K562 (cell line): Measurements from ENCODE around the gene EPB41L4A. TPM values are rescaled to one million over a fixed set of nuclear protein-coding genes. Genes with fewer than 3 reads are reported as not detected.
A peak's percentile ranks its signal among the peaks of the same experiment; 100 is the strongest.

Experiments
- DIDO1 ChIP-seq: fragments of 450-650 bp; IDR thresholded peaks from 2 replicates; pipeline ENCODE4 v1.6.1; 2016; ENCODE audit warnings: low read depth, missing biosample characterization, missing genetic modification characterization
- FOXP4 ChIP-seq: sonication (generic); formaldehyde crosslinking; IDR thresholded peaks from 2 replicates; pipeline ENCODE4 v1.8.0; 2022; ENCODE audit warnings: mild to moderate bottlenecking, missing genetic modification reagents, borderline replicate concordance
- GABPA ChIP-seq: fragments of 200-800 bp; sonication (Bioruptor generic); conservative IDR thresholded peaks from 2 replicates; pipeline ENCODE4 v1.6.1; 2016; ENCODE audit warnings: low read depth, missing genetic modification characterization, missing compliant biosample characterization
- HCFC1 ChIP-seq: IDR thresholded peaks from 2 replicates; pipeline ENCODE4 v1.6.1; 2012; ENCODE audit warnings: low read depth, low read length, improper control_type of control experiment
- HNRNPLL ChIP-seq: fragments of 200-400 bp; formaldehyde crosslinking; IDR thresholded peaks from 2 replicates; pipeline ENCODE4 v1.6.1; 2017; ENCODE audit warnings: low read length, low read depth, mild to moderate bottlenecking; ENCODE audit not compliant: poor library complexity, severe bottlenecking
- TBL1XR1 ChIP-seq, 2 experiments: IDR thresholded peaks; 2 replicates each; pipeline ENCODE4 v1.6.1; 2012; ENCODE audit warnings: improper control_type of control experiment in 2 of 2, low read length in 2 of 2, mild to moderate bottlenecking in 1 of 2
- ZFP91 ChIP-seq: sonication (generic); formaldehyde crosslinking; IDR thresholded peaks from 2 replicates; pipeline ENCODE4 v1.8.0; 2022; ENCODE audit warnings: mild to moderate bottlenecking, missing genetic modification reagents
- polyA plus RNA-seq, 8 experiments: library from polyadenylated mRNA; depleted of rRNA in 4 of 8; stranded (reverse) in 5 of 8; unstranded in 3 of 8; fragments of >200 nt; fragmentation: Nextera tagmentation in 2 of 8; fragmentation: Illumina TruSeq in 1 of 8; extraction: Ambion mirVana in 2 of 8; extraction: Trizol in 1 of 8; gene quantifications; 2 replicates each; pipeline versions ENCODE4 v1.2.1 to v1.2.3, GENCODE V29; 2011 to 2014; ENCODE audit warnings: inconsistent platforms in 1 of 8, missing spikeins in 1 of 8
- total RNA-seq, 7 experiments: library from RNA; depleted of rRNA in 6 of 7; stranded (reverse); fragments of >200 nt in 6 of 7; fragmentation: Illumina TruSeq in 2 of 7; extraction: Trizol in 2 of 7; gene quantifications; 2 replicates each; pipeline versions ENCODE4 v1.2.1 to v1.2.3, GENCODE V29; 2011 to 2021; ENCODE audit warnings: low replicate concordance in 1 of 7
- TF ChIP-seq, protein P1 (sequence below), 3 experiments: IDR thresholded peaks in 2 of 3; conservative IDR thresholded peaks in 1 of 3; 2 replicates each; pipeline ENCODE4 v1.5.1; 2011 to 2012; ENCODE audit warnings: low read length in 3 of 3, mild to moderate bottlenecking in 3 of 3, control low read depth in 2 of 3, improper control_type of control experiment in 1 of 3, inconsistent platforms in 1 of 3, low read depth in 1 of 3, mixed read lengths in 1 of 3, moderate library complexity in 1 of 3; ENCODE audit not compliant: insufficient read depth in 2 of 3
- TF ChIP-seq, protein P2 (sequence below): sonication (generic); formaldehyde crosslinking; IDR thresholded peaks from 2 replicates; pipeline ENCODE4 v1.9.0; 2022; ENCODE audit warnings: mild to moderate bottlenecking, missing genetic modification reagents
- TF ChIP-seq, protein P3 (sequence below): fragments of 250-450 bp; sonication (Bioruptor Pico); IDR thresholded peaks from 2 replicates; pipeline ENCODE4 v1.4.0; 2020

The EPB41L4A gene
- total and polyA plus RNA-seq, 9 of the 15 experiments (the other 6 are each of a cell fraction or from before 2014, with no cell fraction given) = 0.04 to 0.35 (median 0.12) TPM; not detected in 3

DNA sequence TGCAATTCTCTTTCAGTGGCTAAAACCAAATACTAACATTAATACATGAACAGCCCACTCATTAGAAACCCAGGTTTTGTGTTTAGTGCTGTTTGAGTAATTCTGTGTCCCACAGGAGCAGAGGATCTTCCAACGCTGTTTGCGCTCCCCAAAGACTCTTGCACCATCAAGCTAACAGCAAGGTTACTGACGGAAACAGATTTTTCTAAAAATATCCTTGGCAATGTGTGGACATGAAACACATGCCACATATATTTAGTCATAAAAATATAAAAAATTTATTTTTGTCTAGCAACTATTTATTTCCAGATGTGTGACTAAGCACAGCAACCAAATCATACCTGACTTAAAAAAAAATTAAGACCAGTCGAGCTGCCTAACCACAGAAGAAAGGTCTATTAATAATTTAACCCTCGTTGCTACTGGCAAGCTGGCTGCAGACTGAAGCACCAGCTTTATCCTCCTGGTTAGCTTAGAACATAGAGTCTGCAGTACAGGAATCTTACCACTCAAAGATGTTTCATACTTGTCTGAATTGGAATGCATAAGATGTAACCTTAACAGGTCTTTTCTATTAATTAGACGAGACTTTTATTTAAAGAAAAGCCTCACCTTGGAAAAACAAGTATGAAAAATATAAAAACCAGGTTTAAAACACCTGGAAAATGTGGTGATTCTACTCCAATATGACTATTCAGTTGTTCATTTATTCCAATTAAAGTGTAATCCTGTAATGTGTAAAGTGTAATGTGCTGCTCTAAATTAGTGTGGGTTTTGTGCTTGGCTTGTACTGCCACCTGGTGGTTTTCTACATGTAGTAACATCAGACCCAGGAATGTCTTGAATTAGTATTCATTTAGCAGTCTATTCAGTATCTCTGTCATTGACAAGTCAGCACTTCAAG is 272.5 kb downstream of the EPB41L4A start (continued):
- TF ChIP-seq, protein P1, sequence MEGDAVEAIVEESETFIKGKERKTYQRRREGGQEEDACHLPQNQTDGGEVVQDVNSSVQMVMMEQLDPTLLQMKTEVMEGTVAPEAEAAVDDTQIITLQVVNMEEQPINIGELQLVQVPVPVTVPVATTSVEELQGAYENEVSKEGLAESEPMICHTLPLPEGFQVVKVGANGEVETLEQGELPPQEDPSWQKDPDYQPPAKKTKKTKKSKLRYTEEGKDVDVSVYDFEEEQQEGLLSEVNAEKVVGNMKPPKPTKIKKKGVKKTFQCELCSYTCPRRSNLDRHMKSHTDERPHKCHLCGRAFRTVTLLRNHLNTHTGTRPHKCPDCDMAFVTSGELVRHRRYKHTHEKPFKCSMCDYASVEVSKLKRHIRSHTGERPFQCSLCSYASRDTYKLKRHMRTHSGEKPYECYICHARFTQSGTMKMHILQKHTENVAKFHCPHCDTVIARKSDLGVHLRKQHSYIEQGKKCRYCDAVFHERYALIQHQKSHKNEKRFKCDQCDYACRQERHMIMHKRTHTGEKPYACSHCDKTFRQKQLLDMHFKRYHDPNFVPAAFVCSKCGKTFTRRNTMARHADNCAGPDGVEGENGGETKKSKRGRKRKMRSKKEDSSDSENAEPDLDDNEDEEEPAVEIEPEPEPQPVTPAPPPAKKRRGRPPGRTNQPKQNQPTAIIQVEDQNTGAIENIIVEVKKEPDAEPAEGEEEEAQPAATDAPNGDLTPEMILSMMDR (IDR thresholded peaks at IDR 0.05 in 2 of 3, conservative IDR thresholded peaks at IDR 0.05 in 1 of 3; ENCODE audit: insufficient read depth in 2 of 3, low read depth in 1 of 3, low read length in 3 of 3) = peak; percentile 61 to 85 (median 72); a peak in 5 of 6 replicates
- no peak for TF ChIP-seq ZFP91 (CRISPR knock-in tag)
- TF ChIP-seq HNRNPLL = peak; percentile 43
- TF ChIP-seq HCFC1 = no peak
- TF ChIP-seq, protein P2, sequence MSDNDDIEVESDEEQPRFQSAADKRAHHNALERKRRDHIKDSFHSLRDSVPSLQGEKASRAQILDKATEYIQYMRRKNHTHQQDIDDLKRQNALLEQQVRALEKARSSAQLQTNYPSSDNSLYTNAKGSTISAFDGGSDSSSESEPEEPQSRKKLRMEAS (CRISPR knock-in tag) = no peak
- TF ChIP-seq, protein P3, sequence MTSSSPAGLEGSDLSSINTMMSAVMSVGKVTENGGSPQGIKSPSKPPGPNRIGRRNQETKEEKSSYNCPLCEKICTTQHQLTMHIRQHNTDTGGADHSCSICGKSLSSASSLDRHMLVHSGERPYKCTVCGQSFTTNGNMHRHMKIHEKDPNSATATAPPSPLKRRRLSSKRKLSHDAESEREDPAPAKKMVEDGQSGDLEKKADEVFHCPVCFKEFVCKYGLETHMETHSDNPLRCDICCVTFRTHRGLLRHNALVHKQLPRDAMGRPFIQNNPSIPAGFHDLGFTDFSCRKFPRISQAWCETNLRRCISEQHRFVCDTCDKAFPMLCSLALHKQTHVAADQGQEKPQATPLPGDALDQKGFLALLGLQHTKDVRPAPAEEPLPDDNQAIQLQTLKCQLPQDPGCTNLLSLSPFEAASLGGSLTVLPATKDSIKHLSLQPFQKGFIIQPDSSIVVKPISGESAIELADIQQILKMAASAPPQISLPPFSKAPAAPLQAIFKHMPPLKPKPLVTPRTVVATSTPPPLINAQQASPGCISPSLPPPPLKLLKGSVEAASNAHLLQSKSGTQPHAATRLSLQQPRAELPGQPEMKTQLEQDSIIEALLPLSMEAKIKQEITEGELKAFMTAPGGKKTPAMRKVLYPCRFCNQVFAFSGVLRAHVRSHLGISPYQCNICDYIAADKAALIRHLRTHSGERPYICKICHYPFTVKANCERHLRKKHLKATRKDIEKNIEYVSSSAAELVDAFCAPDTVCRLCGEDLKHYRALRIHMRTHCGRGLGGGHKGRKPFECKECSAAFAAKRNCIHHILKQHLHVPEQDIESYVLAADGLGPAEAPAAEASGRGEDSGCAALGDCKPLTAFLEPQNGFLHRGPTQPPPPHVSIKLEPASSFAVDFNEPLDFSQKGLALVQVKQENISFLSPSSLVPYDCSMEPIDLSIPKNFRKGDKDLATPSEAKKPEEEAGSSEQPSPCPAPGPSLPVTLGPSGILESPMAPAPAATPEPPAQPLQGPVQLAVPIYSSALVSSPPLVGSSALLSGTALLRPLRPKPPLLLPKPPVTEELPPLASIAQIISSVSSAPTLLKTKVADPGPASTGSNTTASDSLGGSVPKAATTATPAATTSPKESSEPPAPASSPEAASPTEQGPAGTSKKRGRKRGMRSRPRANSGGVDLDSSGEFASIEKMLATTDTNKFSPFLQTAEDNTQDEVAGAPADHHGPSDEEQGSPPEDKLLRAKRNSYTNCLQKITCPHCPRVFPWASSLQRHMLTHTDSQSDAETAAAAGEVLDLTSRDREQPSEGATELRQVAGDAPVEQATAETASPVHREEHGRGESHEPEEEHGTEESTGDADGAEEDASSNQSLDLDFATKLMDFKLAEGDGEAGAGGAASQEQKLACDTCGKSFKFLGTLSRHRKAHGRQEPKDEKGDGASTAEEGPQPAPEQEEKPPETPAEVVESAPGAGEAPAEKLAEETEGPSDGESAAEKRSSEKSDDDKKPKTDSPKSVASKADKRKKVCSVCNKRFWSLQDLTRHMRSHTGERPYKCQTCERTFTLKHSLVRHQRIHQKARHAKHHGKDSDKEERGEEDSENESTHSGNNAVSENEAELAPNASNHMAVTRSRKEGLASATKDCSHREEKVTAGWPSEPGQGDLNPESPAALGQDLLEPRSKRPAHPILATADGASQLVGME (CRISPR knock-in tag) = no peak
- no peak for TF ChIP-seq GABPA (tag)
- no peak for TF ChIP-seq TBL1XR1 (IDR thresholded peaks at IDR 0.05; ENCODE audit: low read length in 2 of 2)
- no peak for TF ChIP-seq DIDO1 (tag)
- TF ChIP-seq FOXP4 (CRISPR knock-in tag) = no peak
